GM20431 (cell line): Measurements from ENCODE around the gene TOX2.

ENCODE experiments used
- in situ Hi-C: fragments of 300-500 bp; cut with MseI, MboI; formaldehyde crosslinking; loops from one replicate; pipeline ENCODE4 v1.15.0; 2020; ENCODE audit warnings: low sequenced_read_pairs; ENCODE audit not compliant: unreplicated experiment

The TOX2 gene, protein sequence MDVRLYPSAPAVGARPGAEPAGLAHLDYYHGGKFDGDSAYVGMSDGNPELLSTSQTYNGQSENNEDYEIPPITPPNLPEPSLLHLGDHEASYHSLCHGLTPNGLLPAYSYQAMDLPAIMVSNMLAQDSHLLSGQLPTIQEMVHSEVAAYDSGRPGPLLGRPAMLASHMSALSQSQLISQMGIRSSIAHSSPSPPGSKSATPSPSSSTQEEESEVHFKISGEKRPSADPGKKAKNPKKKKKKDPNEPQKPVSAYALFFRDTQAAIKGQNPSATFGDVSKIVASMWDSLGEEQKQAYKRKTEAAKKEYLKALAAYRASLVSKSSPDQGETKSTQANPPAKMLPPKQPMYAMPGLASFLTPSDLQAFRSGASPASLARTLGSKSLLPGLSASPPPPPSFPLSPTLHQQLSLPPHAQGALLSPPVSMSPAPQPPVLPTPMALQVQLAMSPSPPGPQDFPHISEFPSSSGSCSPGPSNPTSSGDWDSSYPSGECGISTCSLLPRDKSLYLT

DNA sequence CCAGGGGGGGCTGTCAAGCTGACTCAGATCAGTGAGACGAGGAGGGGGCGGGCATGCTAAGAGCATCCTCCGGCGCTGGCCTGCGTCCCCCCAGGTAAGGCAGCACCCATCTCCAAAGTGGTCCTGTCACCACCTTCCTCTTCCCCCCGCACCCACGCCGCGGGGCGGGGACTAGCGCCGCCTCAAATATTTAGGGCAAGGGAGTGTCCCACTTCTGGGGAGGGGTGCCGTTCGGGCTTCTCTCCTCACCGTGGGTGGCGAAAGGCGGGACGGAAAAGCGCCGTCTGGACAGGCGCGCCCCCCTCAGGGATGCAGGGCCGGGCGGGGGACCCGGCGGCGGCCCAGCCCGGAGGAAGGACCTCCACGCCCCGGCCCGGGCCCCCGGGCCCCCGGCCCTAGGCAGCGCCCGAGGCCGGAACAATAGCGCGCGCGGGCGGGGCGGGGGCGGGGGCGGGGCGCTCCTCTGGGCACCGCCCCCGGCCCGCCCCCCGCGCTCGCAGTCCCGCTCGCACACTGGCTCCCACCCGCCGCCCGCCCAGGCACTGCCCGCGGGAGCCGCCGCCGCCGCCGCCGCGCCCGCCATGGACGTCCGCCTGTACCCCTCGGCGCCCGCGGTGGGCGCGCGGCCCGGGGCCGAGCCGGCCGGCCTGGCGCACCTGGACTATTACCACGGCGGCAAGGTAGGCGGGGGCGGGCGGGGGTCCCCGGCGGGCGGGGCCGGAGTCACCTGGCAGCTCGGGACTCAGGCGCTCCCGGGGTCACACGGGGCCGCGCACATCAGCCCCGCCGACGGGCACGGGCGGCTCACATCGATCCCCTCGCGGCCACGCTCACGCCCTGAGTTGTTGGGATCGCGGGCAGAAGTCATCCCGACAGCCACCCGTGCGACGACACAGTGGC is at the start of gene TOX2:
TSS of gene TOX2 (plus strand) at position 542 of the 900 bp plus-strand sequence. CDS start at position 582, 40 bp downstream.
- in situ Hi-C loops = no loop called here

DNA sequence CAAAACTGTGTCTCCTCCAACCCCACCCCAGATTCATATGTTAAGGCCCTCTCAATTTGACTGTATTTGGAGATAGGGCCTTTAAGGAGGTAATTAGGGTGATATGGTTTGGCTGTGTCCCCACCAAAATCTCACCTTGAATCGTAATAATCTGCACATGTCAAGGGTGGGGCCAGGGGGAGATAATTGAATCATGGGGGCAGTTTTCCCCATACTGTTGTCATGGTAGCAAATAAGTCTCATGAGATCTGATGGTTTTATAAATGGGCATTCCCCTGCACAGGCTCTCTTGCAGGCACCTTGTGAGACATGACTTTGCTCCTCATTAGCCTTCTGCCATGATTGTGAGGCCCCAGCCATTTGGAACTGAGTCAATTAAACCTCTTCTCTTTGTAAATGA is 46.6 kb upstream of the TOX2 start:
- in situ Hi-C loops = no loop called here

DNA sequence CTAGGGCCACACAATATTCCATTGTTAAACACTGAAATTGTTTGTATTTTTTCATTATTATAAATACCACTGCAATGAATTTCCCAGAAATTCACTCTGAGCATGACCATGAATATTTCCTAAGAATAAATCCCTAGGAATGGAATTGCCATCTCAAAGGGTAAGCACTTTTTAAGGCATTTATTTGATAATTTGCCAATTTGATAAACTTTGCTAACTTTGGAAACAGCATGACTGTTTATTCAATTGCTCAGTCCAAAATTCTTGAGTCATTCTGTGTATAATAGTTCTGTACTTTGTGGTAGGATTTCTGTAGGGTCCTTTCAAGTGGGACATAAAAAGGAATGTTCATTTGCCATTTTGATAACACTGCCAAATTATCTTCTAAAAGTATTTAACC is 44.2 kb upstream of the TOX2 start:
- in situ Hi-C loops = no loop called here

DNA sequence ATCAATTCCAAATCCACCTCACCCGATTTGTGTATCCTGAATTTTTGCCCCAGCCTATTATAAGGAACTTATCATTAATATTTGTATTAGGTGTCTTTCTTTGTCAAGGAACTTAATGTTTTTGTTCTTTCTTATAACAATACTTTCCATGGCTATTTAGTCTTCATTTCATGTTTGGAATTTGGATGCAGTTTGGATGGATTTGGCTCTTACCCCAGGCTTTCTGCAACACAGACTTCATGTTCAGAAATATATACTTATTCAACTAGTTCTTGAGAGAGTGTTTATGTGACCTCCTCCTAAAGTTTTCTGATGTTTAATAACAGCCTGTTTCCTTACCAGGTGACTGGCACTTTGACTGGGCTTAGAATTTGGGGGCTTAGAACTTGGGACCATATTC is 35.9 kb upstream of the TOX2 start:
- in situ Hi-C loops = no loop called here

DNA sequence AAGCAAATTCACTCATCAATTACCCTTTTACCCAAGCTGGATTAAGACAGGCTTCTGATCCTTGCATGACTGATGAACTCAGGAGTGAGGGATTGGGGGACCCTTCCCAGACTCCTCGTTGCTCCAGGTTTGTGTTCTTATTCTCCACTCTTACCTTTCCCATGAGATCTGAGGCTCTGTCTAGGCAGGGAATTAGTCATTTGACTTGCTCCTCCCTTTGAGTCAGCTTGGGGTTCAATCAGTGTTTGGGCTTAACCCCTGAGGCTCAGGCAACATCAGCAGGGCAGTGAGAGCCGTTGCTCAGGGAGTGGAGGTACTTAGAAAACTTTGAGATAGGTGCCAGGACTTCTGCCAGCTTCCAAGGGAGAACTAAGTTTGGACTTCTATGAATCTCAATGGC is 20.7 kb upstream of the TOX2 start:
- in situ Hi-C loops = no loop called here

DNA sequence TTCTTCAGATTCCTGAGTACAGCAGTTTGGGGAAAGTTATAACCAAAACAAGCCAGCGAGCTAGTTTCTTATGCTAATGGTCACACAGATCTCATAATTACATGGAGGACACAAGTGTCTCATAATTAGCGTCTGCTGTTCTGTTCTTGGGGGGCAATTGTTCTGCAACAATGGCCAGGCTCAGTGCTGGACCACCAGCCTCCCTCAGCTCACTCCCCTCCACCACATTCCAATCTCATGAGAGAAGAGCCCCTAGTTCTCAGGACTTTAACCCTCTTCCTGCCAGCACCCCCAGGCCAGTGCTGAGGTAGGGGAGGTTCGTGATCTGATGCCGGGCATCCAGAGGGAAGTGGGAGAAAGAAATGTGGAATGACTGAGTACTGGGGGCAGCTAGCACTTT is 20.2 kb upstream of the TOX2 start:
- in situ Hi-C loops = no loop called here

DNA sequence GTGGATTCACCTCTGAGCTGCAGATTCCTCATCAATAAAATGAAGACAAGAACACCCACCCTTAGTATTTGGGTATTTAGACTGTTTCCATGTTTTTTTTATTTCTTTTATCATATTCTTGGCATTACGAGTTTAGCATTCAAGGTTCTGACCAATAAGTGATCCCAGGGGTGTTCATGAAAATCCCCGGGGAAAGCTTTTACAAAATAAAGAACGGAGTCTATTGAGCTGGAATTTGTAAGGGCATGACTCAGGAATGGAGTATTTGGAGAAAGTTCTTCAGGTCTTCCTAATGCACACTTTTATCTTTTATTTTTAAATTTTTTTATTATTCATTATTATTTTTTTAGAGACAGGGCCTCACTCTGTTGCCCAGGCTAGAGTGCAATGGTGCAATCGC is 19.4 kb upstream of the TOX2 start:
- in situ Hi-C loops = no loop called here

DNA sequence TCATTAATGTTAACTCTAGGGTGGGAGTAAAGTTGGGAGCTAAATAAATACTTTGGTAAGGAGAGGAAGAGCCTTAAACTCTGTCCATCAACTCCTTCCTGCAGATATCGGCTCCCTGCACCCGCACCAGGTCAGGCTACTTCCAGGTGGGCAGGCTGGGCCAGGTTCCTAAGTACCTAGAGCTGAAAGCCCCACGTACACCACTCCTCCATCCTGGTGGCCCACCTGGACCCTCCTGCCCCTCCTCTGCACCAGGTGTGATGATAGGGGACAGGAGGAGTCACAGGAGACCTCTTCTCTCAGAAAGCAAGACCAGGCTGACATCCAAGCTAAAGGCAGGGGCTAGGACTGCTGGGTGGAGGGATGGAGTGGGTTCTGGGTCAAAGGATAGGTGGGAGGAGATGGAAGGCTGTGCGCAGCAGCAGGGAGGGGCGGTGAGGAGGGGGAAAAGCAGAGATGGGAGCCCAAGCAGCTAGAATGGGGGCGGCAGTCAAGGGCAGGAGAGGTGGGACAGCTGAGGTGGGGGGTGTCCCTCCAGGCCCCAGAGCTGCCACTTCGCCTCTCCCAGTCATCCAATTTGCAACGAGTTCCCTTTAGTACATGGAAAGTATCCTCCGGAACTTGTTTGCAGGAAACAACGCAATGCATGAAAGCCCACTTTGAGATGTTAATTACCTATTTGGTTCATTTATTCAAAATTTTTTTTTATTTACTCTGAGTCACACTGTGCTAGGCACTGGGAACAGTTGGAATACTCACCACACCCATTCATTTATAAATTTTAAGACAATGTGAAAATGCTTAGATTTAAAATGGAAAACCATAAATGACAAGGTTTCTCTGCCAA is 15.2 kb upstream of the TOX2 start:
- in situ Hi-C loops = no loop called here

DNA sequence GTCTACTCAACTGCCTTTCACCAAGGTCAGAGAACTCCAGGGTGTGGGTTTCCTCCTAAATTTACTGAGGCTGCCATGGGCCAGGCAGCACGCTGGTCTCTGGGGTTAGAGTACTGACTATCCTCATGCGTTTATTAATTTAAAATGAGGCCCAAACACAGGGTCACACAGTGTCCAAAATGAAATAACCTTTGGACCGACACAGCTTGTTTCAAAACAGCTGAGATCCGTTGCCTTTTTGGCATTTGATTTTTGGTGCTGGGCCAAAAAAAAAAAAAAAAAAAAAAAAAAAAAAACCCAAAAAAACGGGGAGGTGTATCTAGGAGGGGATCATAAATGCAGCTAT is 14.6 kb upstream of the TOX2 start:
- in situ Hi-C loops = no loop called here

DNA sequence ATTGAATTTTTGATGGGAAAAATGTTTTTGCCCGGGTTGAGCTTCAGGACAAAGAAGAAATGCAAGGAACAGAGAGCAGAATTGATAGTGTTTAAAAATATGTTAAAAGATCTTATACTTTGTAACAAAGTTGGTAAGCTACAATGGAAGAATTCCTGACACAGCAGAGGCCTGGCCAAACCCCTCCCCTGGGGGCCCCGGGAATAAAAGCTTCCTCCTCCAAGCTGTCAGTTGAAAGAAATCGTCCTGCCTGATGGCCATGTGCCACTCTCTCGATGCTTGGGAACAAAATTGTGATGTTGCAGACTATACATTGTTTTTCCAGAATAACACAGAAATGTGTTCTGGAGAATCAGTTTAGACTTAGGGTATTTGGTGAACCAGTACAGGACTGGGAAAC is 14.2 kb upstream of the TOX2 start:
- in situ Hi-C loops = no loop called here

DNA sequence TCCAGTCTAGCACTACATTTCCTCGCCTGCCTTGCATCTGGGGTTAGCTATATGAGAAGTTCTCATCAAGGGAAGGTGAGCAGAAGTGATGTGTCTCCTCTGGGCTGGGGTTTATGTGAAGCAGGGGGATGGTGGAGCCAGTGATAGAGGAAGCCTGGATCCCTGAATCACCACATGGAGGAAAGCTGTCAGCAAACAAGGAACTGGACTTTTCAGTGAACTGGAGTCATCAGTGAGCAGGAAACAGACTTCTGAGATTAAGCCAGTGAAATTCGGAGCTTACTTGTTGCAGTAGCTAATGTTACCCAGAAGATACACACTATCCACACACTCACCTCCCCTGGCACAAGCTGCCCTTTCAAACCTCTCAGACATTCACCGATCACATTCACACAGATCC is 13.4 kb upstream of the TOX2 start:
- in situ Hi-C loops = no loop called here

DNA sequence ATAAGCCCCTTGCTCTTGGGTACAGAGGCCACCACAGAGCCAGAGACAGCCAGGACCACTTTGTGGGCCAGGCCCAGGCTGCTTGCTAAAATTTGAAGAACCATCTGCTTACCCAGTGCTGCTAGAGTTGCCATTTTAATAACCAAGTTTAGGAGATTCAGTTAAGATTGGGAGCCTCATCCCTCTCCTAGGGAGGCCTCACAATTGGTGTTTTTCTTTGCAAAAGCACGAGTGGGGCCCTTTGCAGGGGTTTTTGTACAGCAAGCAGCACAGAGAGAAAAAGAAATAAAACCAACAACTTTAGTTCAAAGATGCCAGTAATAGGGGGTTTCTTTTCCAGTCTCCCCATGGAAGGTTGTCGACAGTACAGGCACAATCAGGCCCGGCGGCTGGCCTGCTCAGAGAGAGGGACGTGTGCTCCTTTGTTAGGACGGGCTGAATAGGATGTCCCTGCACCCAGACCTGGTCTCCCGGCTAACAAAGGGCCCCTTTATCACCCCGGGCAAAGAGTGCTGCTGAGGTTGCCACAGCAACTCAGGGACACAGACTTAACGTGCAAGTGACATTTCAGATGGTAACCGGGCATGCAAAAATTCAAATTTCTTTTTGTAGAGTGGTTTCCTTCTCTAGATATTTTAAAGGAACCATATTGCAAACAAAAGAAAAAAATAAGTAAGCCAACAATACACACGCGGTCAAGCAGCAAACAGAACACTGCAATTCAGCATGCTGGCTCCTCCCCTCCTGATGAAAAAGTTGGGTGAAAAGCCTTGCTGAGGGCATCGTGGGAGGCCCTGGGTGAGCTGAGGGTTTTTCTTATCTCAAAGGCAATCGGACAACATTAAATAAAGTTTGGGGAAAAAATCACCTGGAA is 10.5 kb upstream of the TOX2 start:
- in situ Hi-C loops = no loop called here

DNA sequence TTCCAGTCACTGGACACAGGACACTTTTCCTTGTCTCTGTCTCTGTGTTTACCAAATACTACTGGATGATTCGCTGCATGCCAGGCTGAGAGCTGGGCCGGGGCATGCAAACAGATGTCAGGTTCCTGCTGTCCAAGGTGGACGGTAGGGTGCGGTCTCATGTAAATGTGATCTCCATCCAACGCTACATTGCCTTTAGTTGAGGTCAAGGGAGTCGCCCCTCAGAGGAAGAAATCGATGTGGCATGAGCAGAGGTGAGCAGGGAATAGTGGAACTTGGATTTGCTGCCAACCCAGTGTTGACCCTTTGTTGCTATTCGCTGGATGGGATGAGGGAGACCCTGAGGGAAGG is 9.8 kb upstream of the TOX2 start:
- in situ Hi-C loops = no loop called here

DNA sequence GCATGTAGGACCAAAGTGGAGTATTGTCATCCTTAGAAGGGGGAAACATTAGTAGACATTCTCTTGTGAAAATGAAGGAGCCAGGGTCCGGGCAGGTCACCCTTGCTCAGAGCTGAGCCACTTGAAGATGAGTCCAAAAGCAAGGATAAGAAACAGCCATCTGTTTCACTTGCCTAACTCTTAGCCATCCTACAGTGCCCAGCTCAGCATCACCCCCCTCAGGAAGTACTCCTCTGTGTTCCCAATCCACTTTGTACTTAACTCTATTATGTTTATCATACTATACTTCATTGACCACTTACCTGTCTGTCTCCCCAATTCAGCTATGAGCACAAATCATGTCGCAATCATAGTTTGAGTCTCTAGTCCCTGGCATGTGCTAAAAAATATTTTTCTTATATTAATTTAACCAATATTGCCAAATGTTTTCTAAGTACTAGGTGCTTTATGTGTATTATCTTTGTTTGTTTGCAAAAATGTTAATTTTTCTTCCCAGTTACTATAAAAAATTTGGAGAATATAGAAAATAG is 8.1 kb upstream of the TOX2 start:
- in situ Hi-C loops = no loop called here

DNA sequence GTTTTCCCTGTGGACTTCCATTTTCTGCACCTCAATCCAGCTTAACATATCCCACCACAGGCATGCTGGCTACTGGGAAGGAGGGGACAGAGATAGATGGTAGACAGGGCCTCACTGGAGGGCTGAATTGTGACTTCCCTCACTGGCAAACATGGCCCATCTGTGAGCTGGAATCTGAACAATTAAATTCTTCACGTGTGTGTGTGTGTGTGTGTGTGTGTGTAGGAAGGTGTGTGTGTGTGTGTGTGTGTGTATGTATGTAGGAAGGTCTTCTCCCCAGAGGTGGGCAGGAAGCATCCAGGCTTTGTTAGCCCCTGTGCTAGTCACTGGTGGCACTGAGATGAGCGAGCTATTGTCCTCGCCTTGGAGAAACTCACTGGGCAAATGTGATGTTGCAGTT is 5.4 kb upstream of the TOX2 start:
- in situ Hi-C loops = no loop called here

DNA sequence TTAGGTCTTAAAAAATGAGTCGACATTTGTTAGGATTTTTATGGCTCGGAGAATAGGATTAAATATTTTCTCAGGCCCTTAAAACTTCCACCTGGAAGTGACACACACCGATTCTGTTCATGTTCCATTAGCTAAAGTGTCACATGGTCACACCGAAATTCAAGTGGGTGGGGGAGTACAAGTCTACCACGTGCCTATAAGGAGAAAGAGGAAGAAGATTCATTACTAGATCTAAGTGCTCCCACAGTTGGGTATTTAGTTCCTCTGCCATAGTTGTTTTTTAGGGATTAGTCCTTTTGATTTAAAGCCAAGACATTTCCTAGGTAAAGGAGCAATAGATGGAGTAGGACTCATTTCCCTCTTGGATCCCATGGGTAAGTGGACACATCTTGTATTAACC is 4.9 kb upstream of the TOX2 start:
- in situ Hi-C loops = no loop called here

DNA sequence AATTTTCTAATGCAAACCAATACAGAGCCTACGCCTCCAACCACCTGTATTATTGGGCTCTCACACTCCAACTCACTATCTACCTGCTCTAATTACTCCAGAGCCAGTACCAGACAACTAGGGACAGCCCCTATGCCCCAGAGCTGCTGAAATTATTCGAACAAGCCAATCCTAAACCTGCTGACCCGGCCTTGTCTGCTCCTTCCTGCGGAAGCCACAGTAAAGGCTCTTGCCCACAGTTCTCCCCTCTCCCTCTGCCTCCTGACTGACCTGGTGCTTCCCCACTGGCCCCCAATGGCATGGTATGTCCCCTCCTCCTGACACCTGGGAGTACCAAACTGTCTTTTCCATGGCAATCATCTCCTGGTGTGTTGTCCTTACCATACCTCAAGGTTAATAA is 4.1 kb upstream of the TOX2 start:
- in situ Hi-C loops = no loop called here

DNA sequence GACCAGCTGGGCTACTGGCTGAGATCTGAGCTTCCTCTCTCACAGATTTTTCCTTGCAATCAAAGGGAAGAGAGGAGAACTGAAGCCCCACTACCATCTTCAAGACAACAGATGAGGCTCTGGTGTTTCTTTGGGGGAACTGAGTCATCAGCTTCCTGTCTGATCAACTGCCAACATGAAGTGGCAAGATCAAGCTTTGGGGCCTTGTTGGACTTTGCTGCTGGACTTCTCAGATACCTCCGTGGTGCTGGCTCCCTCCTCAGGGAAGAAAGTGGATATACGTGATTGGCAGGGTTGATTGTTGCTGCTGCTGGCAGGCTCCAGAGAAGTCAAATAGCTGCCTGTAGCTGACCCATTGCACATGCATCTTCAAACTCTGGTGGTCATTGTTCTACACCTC is 3.6 kb upstream of the TOX2 start:
- in situ Hi-C loops = no loop called here

DNA sequence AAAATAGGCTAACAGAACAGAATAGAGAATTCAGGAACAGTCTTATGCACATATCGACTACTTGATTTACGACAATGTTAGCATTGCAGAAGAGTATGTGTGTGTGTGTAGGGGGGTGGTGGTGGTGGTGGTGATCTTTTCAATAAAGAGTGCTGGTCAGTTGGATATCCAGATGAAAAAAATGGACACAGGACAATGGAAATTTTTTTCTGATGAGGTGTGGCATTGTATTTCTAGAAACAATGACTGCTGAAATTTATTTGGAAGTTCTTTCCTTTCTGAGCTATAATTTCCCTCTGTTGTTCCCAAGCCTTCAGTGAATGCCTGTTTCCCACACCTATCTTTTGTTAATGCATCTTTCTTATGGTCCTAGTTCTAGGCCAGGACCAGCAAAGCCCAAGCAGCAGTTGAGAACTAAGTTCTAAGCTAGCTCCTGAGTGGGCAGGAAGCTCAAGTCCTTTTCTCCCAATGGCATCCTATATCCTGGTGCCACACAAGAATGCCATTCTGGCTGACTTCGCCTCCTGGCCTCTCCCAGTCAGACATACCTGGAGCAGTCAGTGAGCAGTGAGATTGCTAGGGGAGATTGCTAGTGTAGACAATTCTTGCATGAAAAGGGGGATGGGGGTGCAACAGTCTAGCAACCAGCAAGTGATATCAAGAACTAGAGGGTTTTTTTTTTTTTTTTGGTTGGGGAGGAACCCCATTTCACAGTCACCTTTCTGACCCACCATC is 1.2 kb upstream of the TOX2 start:
- in situ Hi-C loops = no loop called here
